Choroid plexus epithelial cell (primary cell): ENCODE data around the gene APBB3.
A peak's percentile ranks its signal among the peaks of the same experiment; 100 is the strongest.

Experiments used
- DNase-seq: peaks from one replicate; pipeline ENCODE4 v3.0.0-alpha.2; 2010; ENCODE audit warnings: low read depth
- H3K4me3 ChIP-seq: 2 replicates; pipeline ENCODE4 v1.5.1; 2011; ENCODE audit warnings: low read depth, mild to moderate bottlenecking, control low read depth, low read length, moderate library complexity
- TF ChIP-seq, protein P1 (sequence below): conservative IDR thresholded peaks from 2 replicates; pipeline ENCODE4 v1.5.1; 2011; ENCODE audit warnings: low read depth, mild to moderate bottlenecking, control low read depth, inconsistent platforms, low read length, moderate library complexity

APBB3 gene

GRCh38 chr5:140555747-140556312, 8.6 kb downstream of the APBB3 start:
- DNase-seq: no peak
- TF ChIP-seq, protein P1, sequence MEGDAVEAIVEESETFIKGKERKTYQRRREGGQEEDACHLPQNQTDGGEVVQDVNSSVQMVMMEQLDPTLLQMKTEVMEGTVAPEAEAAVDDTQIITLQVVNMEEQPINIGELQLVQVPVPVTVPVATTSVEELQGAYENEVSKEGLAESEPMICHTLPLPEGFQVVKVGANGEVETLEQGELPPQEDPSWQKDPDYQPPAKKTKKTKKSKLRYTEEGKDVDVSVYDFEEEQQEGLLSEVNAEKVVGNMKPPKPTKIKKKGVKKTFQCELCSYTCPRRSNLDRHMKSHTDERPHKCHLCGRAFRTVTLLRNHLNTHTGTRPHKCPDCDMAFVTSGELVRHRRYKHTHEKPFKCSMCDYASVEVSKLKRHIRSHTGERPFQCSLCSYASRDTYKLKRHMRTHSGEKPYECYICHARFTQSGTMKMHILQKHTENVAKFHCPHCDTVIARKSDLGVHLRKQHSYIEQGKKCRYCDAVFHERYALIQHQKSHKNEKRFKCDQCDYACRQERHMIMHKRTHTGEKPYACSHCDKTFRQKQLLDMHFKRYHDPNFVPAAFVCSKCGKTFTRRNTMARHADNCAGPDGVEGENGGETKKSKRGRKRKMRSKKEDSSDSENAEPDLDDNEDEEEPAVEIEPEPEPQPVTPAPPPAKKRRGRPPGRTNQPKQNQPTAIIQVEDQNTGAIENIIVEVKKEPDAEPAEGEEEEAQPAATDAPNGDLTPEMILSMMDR: no peak
- H3K4me3 ChIP-seq: peak overlapping the region; percentile 87

DNA sequence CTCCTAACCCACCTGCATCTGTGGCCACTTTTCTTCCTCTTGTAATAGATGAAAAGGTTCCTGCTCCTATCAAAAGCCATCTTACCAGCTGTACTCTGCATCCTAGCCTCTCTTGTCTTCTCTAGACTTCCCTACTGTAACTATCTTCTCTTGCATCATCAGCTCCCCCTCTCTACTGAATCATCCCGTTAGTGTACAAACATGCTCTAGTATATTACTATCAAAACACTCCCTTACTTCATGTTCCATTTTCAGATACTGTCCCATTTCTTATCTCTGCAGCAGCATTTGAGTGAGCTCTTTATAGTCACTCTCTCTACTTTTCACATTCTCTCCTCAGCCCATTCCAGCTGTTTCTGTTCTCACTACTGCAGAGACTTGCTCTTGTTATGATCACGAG, 9.9 kb downstream of the APBB3 start:
- TF ChIP-seq, protein P1: no peak
- no peak overlapping the region for H3K4me3 ChIP-seq
- peak; percentile 79 for DNase-seq

DNA sequence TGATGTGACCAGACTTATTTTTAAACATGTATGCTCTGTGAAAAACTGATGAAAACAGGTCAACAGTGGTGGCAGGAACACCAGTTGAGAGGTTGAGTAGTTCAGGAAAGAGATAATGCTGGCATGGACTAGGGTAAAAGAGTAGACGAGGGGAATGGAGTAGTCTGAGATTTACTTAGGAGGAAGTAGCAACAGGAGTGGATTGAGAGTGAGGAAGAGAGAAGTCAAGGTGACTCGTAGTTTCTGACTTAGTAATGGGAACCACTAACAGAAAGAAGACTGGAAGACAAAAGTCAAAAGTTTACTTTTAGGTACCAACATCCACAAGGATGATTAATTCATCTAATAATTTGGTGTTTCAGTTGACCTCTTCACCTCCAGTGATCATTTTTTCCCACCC, 10.7 kb downstream of the APBB3 start:
- no peak overlapping the region for H3K4me3 ChIP-seq
- no peak for DNase-seq
- TF ChIP-seq, protein P1: no peak

- no peak for DNase-seq
- no peak overlapping the region for H3K4me3 ChIP-seq
- TF ChIP-seq, protein P1: no peak
Measured at GRCh38 chr5:140551872-140552271, 12.5 kb downstream of the APBB3 start.

DNA sequence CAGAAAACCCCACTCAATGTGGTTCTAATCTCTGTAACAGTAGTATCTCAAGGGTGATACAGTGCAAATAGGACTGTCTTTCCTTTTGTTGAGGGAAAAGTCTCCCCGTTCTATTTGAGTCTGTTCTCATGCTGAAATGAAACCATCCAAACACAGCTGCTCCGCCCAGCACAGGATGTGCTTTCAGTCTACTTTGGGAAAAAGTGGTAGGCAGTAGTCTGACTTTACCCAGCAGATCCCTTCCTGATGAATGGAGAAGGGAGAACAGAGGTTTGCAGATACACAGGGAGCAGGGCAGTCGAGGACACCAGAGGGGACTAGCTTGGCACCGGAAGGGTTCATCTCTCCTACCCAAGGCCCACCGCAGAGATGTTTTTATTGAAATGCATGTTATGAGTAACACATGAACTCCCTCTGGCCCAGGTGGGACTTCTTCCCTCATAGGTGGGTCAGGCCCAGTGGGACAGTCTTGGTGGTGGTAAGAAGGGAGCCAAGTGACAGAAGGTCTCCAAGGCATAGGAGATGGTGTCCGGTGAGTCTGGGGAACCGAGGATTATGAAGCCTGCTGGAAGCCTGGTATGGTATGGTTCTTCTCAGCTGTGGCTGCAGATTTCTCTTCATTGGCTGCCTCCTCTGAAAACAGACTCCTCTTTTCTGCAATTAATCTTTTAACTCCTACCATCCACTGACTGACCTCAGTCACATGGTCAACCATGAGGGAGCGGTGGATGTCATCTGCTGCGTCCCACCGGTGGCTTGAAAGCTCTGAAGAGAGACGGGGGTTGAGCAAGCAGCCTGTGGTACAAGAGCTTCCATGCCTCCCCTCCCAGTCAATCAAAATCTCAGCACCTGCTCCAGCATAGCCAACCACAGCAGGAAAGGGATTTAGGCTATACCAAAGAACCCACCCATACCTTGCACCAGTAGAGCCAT, 14.0 kb downstream of the APBB3 start:
- TF ChIP-seq, protein P1: no peak
- H3K4me3 ChIP-seq: no peak overlapping the region
- no peak for DNase-seq

DNA sequence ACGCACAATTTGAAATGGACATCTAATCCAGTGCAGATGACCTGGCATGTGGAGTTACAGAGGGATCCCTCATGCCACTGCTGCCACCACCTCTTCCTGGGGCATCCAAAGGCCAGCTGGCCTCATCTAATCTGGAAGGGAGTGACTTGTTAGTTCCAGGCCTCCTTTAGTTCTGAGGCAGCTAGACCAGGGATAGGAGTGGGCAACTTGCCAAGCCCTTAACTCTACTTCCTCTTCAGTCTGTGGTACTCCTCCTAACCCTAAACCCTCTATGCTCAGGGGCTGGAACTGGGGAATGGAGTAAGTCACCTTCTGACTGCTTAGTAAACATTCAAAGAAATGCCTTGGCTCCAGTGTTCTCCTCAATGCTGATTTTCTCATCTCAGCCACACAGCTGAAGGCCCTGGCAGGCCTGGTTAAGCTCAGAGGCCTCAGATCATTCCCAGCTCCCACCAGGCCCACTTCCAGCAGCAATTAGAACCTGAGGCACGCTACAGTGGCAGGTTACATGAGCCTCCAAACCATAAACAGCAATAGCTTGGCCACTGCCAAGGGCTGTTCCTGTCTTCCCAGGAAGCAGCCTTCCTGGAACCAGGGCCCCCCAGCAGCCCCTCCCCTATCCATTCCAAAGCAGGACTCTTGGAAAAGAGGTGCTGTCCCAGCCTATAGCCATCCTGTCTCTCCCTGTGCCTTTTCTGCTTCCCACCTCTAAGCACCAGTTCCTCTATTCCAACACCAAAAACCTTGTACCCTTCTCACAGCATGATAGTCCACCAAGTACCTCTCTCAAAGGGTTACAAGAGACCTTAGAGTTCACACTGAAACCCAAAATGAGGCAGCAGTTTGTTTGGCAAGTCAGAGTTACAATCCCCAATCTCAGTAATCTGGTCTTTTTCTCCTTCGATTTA, 14.9 kb downstream of the APBB3 start:
- DNase-seq: peak; percentile 66
- TF ChIP-seq, protein P1: no peak
- H3K4me3 ChIP-seq: no peak overlapping the region
